ENCODE results near the gene SDK1. TPM values are rescaled to one million over a fixed set of nuclear protein-coding genes. Genes with fewer than 3 reads are reported as not detected.

The SDK1 gene
- total and polyA plus RNA-seq, 7 donors: 0.31 to 2.4 (median 1.3) TPM

GRCh38 chr7:3973264-3973663 lies 672.2 kb downstream of the SDK1 start:
- ATAC-seq: no peak
- TF ChIP-seq, protein P1, sequence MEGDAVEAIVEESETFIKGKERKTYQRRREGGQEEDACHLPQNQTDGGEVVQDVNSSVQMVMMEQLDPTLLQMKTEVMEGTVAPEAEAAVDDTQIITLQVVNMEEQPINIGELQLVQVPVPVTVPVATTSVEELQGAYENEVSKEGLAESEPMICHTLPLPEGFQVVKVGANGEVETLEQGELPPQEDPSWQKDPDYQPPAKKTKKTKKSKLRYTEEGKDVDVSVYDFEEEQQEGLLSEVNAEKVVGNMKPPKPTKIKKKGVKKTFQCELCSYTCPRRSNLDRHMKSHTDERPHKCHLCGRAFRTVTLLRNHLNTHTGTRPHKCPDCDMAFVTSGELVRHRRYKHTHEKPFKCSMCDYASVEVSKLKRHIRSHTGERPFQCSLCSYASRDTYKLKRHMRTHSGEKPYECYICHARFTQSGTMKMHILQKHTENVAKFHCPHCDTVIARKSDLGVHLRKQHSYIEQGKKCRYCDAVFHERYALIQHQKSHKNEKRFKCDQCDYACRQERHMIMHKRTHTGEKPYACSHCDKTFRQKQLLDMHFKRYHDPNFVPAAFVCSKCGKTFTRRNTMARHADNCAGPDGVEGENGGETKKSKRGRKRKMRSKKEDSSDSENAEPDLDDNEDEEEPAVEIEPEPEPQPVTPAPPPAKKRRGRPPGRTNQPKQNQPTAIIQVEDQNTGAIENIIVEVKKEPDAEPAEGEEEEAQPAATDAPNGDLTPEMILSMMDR (IDR thresholded peaks at IDR 0.05): no peak
- 79 to 89% (median 81%) methylated on average over 3 of the region's 3 CpGs for WGBS, 3 donors
- DNase-seq: no peak
- Histone ChIP-seq H3K4me3 (no peak overlapping the region), H3K27ac (no peak overlapping the region), H3K4me1 (no peaks in the 10 kb centered on the region), H3K9me3 (no peaks in the 10 kb centered on the region), H3K27me3 (ENCODE audit: insufficient read depth in 3 of 3, low read length in 2 of 3) (no peaks in the 10 kb centered on the region), H3K36me3 (ENCODE audit: insufficient read depth in 1 of 2, low read depth in 1 of 2) (no peaks in the 10 kb centered on the region)
- intact Hi-C loops (cut with DNase I): no loop called here

DNA sequence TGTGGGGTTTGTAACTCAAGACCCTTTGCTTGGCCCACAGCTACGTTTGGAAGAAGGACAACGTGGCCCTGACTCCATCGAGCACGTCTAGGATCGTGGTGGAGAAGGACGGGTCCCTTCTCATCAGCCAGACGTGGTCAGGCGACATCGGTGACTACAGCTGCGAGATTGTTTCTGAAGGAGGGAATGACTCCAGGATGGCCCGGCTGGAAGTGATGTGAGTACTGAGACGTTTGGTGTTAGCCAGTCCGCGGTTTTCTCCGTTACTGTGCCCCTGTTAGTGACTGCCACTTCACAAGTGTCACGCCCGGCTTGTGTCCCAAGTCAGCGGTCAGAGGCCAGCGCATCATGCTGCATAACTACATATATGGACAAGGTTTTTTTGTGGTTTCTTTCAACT lies 673.3 kb downstream of the SDK1 start:
- H3K4me3 ChIP-seq: no peak overlapping the region
- 91 to 94% (median 93%) methylated on average over 19 of the region's 19 CpGs for WGBS, 3 donors
- DNase-seq (no peak), ATAC-seq (no peak)
- H3K27me3 ChIP-seq (ENCODE audit: insufficient read depth in 3 of 3, low read length in 2 of 3): no peaks in the 10 kb centered on the region
- TF ChIP-seq, protein P1 (IDR thresholded peaks at IDR 0.05): no peak
- no peaks in the 10 kb centered on the region for H3K4me1 ChIP-seq
- H3K27ac ChIP-seq: no peak overlapping the region
- H3K9me3 ChIP-seq: no peaks in the 10 kb centered on the region
- intact Hi-C loops (cut with DNase I): no loop called here
- no peaks in the 10 kb centered on the region for H3K36me3 ChIP-seq (ENCODE audit: insufficient read depth in 1 of 2, low read depth in 1 of 2)

DNA sequence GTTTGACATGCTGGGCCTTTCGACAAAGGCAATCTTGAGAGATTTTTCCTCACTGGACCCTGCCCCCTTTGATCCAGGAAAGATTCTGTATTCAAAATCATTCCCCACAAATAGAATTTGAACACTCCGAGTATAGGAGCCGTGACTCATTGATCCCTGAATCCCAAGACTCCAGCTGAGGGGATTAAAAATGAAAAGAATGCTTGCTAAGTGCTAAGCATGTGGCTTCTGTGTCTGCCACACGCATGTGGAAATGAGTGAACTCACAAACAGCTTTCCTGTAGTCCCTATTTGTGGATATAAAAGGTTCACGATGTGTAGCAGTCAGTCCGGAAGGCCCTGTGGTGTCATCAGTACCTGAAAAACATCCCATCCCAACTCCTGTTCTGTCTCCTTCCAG lies 674.3 kb downstream of the SDK1 start:
- Histone ChIP-seq H3K27me3 (ENCODE audit: insufficient read depth in 3 of 3, low read length in 2 of 3) (no peaks in the 10 kb centered on the region), H3K4me3 (no peak overlapping the region), H3K4me1 (no peaks in the 10 kb centered on the region), H3K27ac (no peak overlapping the region), H3K36me3 (ENCODE audit: insufficient read depth in 1 of 2, low read depth in 1 of 2) (no peaks in the 10 kb centered on the region), H3K9me3 (no peaks in the 10 kb centered on the region)
- 92 to 97% (median 95%) methylated on average over 6 of the region's 6 CpGs for WGBS, 3 donors
- intact Hi-C loops (cut with DNase I): no loop called here
- DNase-seq (no peak), ATAC-seq (no peak)
- TF ChIP-seq, protein P1 (IDR thresholded peaks at IDR 0.05): no peak

GRCh38 chr7:3977391-3977790 lies 676.3 kb downstream of the SDK1 start:
- Histone ChIP-seq H3K9me3 (no peaks in the 10 kb centered on the region), H3K36me3 (ENCODE audit: insufficient read depth in 1 of 2, low read depth in 1 of 2) (no peaks in the 10 kb centered on the region), H3K27me3 (ENCODE audit: insufficient read depth in 3 of 3, low read length in 2 of 3) (no peaks in the 10 kb centered on the region), H3K27ac (no peak overlapping the region), H3K4me3 (no peak overlapping the region), H3K4me1 (no peaks in the 10 kb centered on the region)
- TF ChIP-seq, protein P1 (IDR thresholded peaks at IDR 0.05): no peak
- 95 to 97% (median 96%) methylated on average over 12 of the region's 12 CpGs for WGBS, 3 donors
- ATAC-seq (no peak), DNase-seq (no peak)
- intact Hi-C loops (cut with DNase I): no loop called here

- 83 to 89% (median 87%) methylated on average over 8 of the region's 8 CpGs for WGBS, 3 donors
- Histone ChIP-seq H3K27me3 (ENCODE audit: insufficient read depth in 3 of 3, low read length in 2 of 3) (no peaks in the 10 kb centered on the region), H3K4me1 (no peaks in the 10 kb centered on the region), H3K4me3 (no peak overlapping the region), H3K27ac (no peak overlapping the region), H3K36me3 (ENCODE audit: insufficient read depth in 1 of 2, low read depth in 1 of 2) (no peaks in the 10 kb centered on the region), H3K9me3 (no peaks in the 10 kb centered on the region)
- ATAC-seq: no peak
- intact Hi-C loops (cut with DNase I): no loop called here
- DNase-seq: no peak
- TF ChIP-seq, protein P1 (IDR thresholded peaks at IDR 0.05): no peak
Observed at GRCh38 chr7:3978839-3979238, 677.8 kb downstream of the SDK1 start.

All from psoas muscle (tissue), 8 donors.